BLaER1 treated with 17β-estradiol and CSF1 and Interleukin-3, amounts not matched to agents 10 nM and 100 nM (cell line): Measurements from ENCODE around the gene MAF.

Experiments used
- H3K27ac ChIP-seq, 11 experiments: shearing (Covaris generic); formaldehyde crosslinking; 2 replicates each; pipeline ENCODE4 v1.8.1; 2022
- H3K27me3 ChIP-seq, 11 experiments: shearing (Covaris generic); formaldehyde crosslinking; 2 replicates each; pipeline ENCODE4 v1.8.1; 2022
- H3K36me3 ChIP-seq, 11 experiments: shearing (Covaris generic); formaldehyde crosslinking; 2 replicates each; pipeline ENCODE4 v1.8.1; 2022
- H3K4me1 ChIP-seq, 10 experiments: shearing (Covaris generic); formaldehyde crosslinking; 2 replicates each; pipeline ENCODE4 v1.8.1; 2022
- H3K4me2 ChIP-seq, 11 experiments: shearing (Covaris generic); formaldehyde crosslinking; 2 replicates each; pipeline ENCODE4 v1.8.1; 2022
- H3K4me3 ChIP-seq, 10 experiments: shearing (Covaris generic); formaldehyde crosslinking; 2 replicates each; pipeline ENCODE4 v1.8.1; 2022
- H3K9ac ChIP-seq, 11 experiments: shearing (Covaris generic); formaldehyde crosslinking; 2 replicates each; pipeline ENCODE4 v1.8.1; 2022
- H3K9me3 ChIP-seq, 11 experiments: shearing (Covaris generic); formaldehyde crosslinking; replicated peaks in 1 of 11; 2 replicates each; pipeline ENCODE4 v1.8.1; 2022
- H4K20me1 ChIP-seq, 11 experiments: shearing (Covaris generic); formaldehyde crosslinking; 2 replicates each; pipeline ENCODE4 v1.8.1; 2022
- Cebpa-rat ChIP-seq, 11 experiments: shearing (Covaris generic); IDR thresholded peaks; 2 replicates each; pipeline ENCODE4 v1.8.1; 2022

Gene MAF

DNA sequence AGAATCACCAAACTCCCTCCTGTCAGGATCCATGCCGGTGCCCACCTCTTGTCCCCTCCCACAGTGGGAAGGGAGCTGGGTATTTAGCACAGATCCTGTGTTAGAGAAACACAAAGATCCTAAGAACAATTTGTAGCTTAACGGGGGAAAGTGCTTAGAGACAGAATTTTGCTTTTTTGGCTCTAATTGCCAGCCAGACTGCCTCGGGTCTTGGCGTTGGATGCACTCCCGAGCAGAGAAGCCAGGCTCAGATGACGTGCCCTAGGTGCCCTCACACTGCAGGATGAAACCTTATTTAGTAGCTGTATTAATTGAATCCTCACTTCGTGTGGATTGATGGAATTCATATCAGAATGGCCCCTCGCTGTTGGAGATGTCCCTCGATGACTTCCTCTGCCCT is 22.5 kb upstream of the MAF start:
- no peaks in the 10 kb centered on the region for H4K20me1 ChIP-seq
- no peak for TF ChIP-seq Cebpa-rat (IDR thresholded peaks at IDR 0.05)
- H3K9me3 ChIP-seq = no peaks in the 10 kb centered on the region
- no peaks in the 10 kb centered on the region for H3K27me3 ChIP-seq
- no peaks in the 10 kb centered on the region for H3K36me3 ChIP-seq
- H3K9ac ChIP-seq = no peak overlapping the region
- no peak overlapping the region for H3K27ac ChIP-seq
- no peak overlapping the region for H3K4me3 ChIP-seq
- peaks cover 1 to 5% (median 2%) of the 10 kb centered on the region in 10 experiments; a peak in 18 of 20 replicates for H3K4me1 ChIP-seq
- H3K4me2 ChIP-seq = no peak overlapping the region

DNA sequence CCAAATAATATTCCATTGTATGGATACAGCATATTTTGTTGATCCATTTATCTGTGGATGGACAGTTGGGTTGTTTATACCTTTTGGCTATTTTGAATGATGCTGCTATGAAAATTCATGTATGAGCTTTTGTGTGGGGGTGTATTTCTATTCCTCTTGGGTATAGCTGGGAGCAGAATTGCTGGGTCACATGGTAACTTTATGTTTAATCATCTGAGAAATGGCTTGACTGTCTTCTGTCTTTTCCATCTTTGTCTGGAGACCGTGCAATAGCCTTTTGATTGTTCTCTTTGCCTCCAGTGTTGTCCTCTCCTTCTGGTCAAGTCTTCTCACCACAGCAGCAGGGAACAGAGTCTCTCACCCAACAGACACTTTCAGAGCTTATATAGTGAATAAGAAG is 20.5 kb upstream of the MAF start:
- Histone ChIP-seq H3K4me2 (no peak overlapping the region), H3K4me3 (no peak overlapping the region), H3K4me1 (no peaks in the 10 kb centered on the region), H3K27ac (no peak overlapping the region), H3K36me3 (no peaks in the 10 kb centered on the region), H4K20me1 (no peaks in the 10 kb centered on the region), H3K9ac (no peak overlapping the region), H3K9me3 (no peaks in the 10 kb centered on the region), H3K27me3 (no peaks in the 10 kb centered on the region)
- TF ChIP-seq Cebpa-rat (IDR thresholded peaks at IDR 0.05) = no peak

DNA sequence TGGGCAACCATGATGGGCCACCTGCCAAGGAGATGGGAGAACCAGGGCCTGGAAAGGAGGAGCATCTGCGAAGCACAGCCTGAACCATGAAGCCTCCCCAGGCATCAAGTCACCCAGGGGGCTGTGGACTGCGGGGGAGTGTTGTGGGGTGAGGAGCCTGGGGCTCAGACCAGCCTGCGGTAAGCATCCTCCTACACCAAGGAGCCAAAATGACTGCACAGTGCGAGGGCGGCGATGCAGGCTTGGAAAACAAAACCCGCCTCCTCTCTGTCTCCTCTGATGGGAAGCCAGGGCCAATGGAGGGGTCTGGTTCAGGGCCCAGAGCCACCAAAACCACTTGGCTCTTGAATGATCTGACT is 18.1 kb upstream of the MAF start:
- Histone ChIP-seq H3K27me3 (no peaks in the 10 kb centered on the region), H3K27ac (no peak overlapping the region), H3K4me3 (no peak overlapping the region), H3K9ac (no peak overlapping the region), H3K4me2 (no peak overlapping the region), H3K36me3 (no peaks in the 10 kb centered on the region), H3K9me3 (no peaks in the 10 kb centered on the region), H4K20me1 (no peaks in the 10 kb centered on the region), H3K4me1 (no peaks in the 10 kb centered on the region)
- no peak for TF ChIP-seq Cebpa-rat (IDR thresholded peaks at IDR 0.05)

DNA sequence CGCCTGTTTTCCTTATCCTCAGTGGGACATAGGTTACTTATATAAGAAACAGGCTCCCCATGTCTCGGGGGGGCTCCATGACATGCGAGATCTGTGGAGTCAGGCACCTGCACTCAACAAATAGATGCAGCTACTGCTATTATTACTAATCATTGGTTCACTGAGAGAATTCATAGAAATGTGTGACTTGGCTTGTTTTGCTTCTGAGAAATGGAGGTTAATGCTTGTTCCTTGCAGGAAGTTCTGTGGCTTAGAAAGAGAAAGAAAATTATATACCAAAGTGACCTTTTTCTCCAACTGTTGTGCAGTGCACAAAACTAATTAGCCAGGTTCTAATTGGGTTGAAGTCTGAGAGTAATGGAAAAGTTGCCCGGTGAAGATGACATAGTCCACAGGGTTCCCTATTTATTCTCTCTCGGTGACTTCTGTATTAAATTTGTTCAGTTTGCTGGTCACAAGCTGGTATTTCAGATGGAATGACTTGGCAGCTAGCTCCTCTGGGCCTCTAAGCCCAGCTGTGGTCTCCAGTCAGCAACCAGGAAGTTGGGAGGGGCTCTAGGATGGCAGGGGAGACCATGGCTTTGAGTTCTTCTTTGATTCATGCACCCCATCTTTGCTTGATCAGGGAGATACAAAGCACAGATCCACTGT is 17.6 kb upstream of the MAF start:
- no peak overlapping the region for H3K9ac ChIP-seq
- TF ChIP-seq Cebpa-rat (IDR thresholded peaks at IDR 0.05) = no peak
- H3K27ac ChIP-seq = no peak overlapping the region
- no peaks in the 10 kb centered on the region for H4K20me1 ChIP-seq
- no peak overlapping the region for H3K4me3 ChIP-seq
- H3K36me3 ChIP-seq = no peaks in the 10 kb centered on the region
- H3K4me2 ChIP-seq = no peak overlapping the region
- H3K4me1 ChIP-seq = no peaks in the 10 kb centered on the region
- H3K27me3 ChIP-seq = no peaks in the 10 kb centered on the region
- no peaks in the 10 kb centered on the region for H3K9me3 ChIP-seq

DNA sequence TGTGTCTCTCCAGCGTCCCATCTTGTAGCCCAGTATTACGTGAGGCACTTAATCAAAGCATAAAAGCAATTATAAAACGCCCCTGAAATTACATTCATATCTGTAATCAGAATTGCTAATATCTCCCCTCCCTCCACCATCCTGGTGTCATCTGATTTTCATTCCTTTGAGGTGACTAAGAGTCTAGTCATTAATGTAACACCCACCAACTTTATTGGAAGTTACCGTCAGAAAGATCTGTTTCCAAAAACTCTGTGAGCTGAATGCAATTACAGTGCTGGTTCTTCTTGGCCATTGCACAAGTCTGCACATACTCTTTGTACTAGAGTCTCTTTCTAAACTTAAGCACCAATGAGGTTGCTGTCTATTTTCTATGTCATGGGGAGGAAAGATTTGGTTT is 12.5 kb upstream of the MAF start:
- no peaks in the 10 kb centered on the region for H3K27me3 ChIP-seq
- H3K36me3 ChIP-seq = no peaks in the 10 kb centered on the region
- H3K27ac ChIP-seq = no peak overlapping the region
- TF ChIP-seq Cebpa-rat (IDR thresholded peaks at IDR 0.05) = no peak
- no peaks in the 10 kb centered on the region for H3K9me3 ChIP-seq
- no peak overlapping the region for H3K4me2 ChIP-seq
- H4K20me1 ChIP-seq = no peaks in the 10 kb centered on the region
- H3K4me1 ChIP-seq = 0 out of 20 replicates have a peak, but pooled peaks cover 0 to under 1% (median 0%) of the 10 kb centered on the region in 10 experiments
- H3K4me3 ChIP-seq = no peak overlapping the region
- no peak overlapping the region for H3K9ac ChIP-seq

DNA sequence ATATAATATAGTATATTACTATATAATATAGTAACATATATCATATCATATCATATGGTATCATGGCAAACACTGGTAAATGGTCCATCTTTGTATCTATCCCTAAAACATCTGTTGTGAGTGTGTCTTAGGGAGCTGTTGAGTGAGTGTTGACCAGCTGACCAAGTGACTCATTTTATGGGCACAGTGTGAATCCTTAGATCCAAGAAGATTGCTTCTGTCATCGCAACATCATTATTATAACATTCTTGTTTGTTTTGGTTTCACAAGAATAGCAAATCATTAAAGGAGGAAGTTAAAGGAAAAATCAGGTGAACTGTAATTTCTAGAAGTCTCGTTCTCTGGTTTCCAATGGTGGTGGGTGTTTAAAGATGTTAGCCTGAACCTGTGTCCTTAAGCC is 11.7 kb upstream of the MAF start:
- Histone ChIP-seq H3K27me3 (no peaks in the 10 kb centered on the region), H3K36me3 (no peaks in the 10 kb centered on the region), H3K4me2 (no peak overlapping the region), H3K4me3 (no peak overlapping the region), H4K20me1 (no peaks in the 10 kb centered on the region), H3K9ac (no peak overlapping the region), H3K27ac (no peak overlapping the region), H3K4me1 (peaks cover 0 to 8% (median 0%) of the 10 kb centered on the region in 10 experiments; a peak in 1 of 20 replicates), H3K9me3 (no peaks in the 10 kb centered on the region)
- TF ChIP-seq Cebpa-rat (IDR thresholded peaks at IDR 0.05) = no peak

DNA sequence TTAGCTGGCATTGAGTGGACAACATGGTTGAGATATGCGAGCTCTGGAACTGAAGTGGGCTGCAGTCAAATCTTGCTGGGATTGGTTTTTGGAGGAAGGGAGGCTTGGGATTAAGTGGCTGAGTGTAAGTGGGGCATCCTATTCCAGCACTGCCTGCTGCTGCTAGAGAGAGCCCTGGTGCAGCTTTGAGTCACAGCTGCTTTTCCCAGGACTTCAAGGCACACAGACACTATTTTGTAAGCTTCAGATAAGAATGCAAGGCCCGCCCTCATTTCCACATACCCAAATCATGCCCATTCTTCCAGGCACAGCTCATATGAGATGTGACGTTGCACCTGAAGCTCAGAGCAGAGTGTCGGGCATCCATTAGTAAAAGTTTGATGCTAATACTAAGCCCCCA is 10.2 kb upstream of the MAF start:
- TF ChIP-seq Cebpa-rat (IDR thresholded peaks at IDR 0.05) = no peak
- H3K9ac ChIP-seq = no peak overlapping the region
- peaks cover 0 to 23% (median 6%) of the 10 kb centered on the region in 10 experiments; a peak in 13 of 20 replicates for H3K4me1 ChIP-seq
- H3K9me3 ChIP-seq = no peaks in the 10 kb centered on the region
- no peaks in the 10 kb centered on the region for H3K27me3 ChIP-seq
- H3K36me3 ChIP-seq = no peaks in the 10 kb centered on the region
- no peaks in the 10 kb centered on the region for H4K20me1 ChIP-seq
- no peak overlapping the region for H3K4me3 ChIP-seq
- H3K27ac ChIP-seq = no peak overlapping the region
- no peak overlapping the region for H3K4me2 ChIP-seq

DNA sequence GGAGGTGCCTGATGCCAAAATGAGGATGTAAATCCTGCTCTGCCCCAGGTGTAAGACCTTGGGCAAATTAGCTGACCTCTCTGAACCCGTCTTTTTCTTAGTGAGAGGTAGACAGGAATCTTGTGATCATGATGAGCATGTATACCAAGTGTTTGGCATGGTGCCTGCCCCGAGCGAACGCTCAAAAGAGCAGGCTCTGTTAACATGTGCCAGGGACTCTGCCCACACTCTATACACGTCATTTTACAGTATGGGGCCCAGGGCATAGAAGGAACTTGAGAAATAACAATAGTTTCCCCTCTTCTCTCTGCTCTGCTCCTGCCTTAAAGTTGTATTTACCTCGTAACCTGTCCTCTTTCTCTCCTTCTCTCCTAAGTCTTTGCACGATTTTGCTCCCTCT is 9.3 kb upstream of the MAF start:
- H3K27ac ChIP-seq = no peak overlapping the region
- no peak overlapping the region for H3K4me3 ChIP-seq
- H3K4me2 ChIP-seq = no peak overlapping the region
- peaks cover 0 to 32% (median 8%) of the 10 kb centered on the region in 10 experiments; a peak in 13 of 20 replicates for H3K4me1 ChIP-seq
- H3K36me3 ChIP-seq = no peaks in the 10 kb centered on the region
- H3K27me3 ChIP-seq = no peaks in the 10 kb centered on the region
- no peaks in the 10 kb centered on the region for H4K20me1 ChIP-seq
- no peak for TF ChIP-seq Cebpa-rat (IDR thresholded peaks at IDR 0.05)
- no peaks in the 10 kb centered on the region for H3K9me3 ChIP-seq
- no peak overlapping the region for H3K9ac ChIP-seq

DNA sequence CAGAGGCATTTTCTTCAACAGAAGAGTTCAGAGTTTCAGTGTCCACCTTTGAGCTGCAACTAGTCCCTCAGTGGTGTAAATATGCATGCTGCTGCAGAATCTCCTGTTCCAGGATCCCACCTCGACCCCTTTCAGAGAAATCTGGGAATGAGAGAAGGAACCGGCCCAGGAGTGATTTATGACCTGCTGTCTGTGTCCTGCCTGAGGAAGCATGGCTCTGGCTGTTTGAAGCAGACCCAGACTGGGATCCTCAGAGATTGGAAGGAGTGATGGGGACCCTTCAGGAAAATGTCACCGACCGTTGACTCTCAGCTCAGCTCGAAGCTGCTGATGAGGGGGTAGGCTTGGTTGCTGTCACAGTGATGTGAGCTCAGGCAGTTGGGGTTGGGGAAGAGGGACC is 8.4 kb upstream of the MAF start:
- Histone ChIP-seq H3K4me3 (no peak overlapping the region), H3K4me1 (peaks cover 0 to 41% (median 8%) of the 10 kb centered on the region in 10 experiments; a peak in 13 of 20 replicates), H3K36me3 (no peaks in the 10 kb centered on the region), H3K4me2 (no peak overlapping the region), H3K27ac (no peak overlapping the region), H3K9ac (no peak overlapping the region), H3K9me3 (no peaks in the 10 kb centered on the region), H3K27me3 (no peaks in the 10 kb centered on the region), H4K20me1 (no peaks in the 10 kb centered on the region)
- no peak for TF ChIP-seq Cebpa-rat (IDR thresholded peaks at IDR 0.05)

DNA sequence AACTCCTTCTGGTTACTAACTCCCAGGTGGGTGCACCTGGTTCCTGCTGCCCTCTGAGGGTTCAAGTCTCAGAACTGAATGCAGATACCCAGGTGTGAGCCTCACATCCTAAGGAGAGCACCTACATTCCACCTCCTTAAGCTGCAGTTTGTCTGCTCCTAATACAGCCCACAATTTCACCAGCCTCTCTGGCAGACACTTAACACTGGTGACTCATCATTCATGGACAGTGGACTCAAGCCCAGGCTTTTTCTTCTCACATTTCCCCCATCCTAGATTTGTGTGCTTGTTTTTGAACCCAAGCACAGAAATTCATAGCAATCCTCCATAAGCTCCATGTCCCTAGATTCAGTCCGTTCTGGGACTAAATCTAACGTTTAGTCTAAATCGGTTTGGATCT is 7.0 kb upstream of the MAF start:
- Histone ChIP-seq H3K36me3 (no peaks in the 10 kb centered on the region), H3K27ac (no peak overlapping the region), H3K4me3 (no peak overlapping the region), H3K4me1 (peaks cover 0 to 55% (median 8%) of the 10 kb centered on the region in 10 experiments; a peak in 13 of 20 replicates), H3K9ac (no peak overlapping the region), H4K20me1 (no peaks in the 10 kb centered on the region), H3K4me2 (peak overlapping the region in 2 of 11 experiments; percentile 18 to 33; a peak in 2 of 22 replicates), H3K9me3 (no peaks in the 10 kb centered on the region), H3K27me3 (no peaks in the 10 kb centered on the region)
- no peak for TF ChIP-seq Cebpa-rat (IDR thresholded peaks at IDR 0.05)
